Esophagus squamous epithelium (tissue), 5 donors: ENCODE data around the gene INHA. TPM values are rescaled to one million over a fixed set of nuclear protein-coding genes. Genes with fewer than 3 reads are reported as not detected.
A peak's percentile ranks its signal among the peaks of the same experiment; 100 is the strongest.

ENCODE experiments used
- DNase-seq: peaks from one replicate; lab custom pipeline; 2025; lab: John Stamatoyannopoulos, UW
- H3K27ac ChIP-seq, 4 donors: fragments of 200-600 bp; sonication (generic); one replicate each; pipeline ENCODE4 v1.5.1; 2016 to 2019; ENCODE audit warnings: mild to moderate bottlenecking in 1 of 4
- H3K27me3 ChIP-seq, 4 donors: fragments of 200-600 bp; sonication (generic); 1 replicate in 3 of 4; 2 replicates in 1 of 4; pipeline versions ENCODE4 v1.5.1 to v1.6.0; 2017 to 2021; ENCODE audit warnings: antibody characterized with exemption in 1 of 4
- H3K36me3 ChIP-seq, 3 donors: fragments of 200-600 bp; sonication (generic); one replicate each; pipeline ENCODE4 v1.5.1; 2016 to 2019
- H3K4me1 ChIP-seq, 3 donors: fragments of 200-600 bp; sonication (generic); one replicate each; pipeline ENCODE4 v1.5.1; 2017 to 2019
- H3K4me3 ChIP-seq, 4 donors: fragments of 200-600 bp; sonication (generic); 1 replicate in 3 of 4; 2 replicates in 1 of 4; pipeline ENCODE4 v1.5.1; 2016 to 2019; ENCODE audit warnings: mild to moderate bottlenecking in 2 of 4, moderate library complexity in 1 of 4
- H3K9me3 ChIP-seq, 3 donors: fragments of 200-600 bp; sonication (generic); one replicate each; pipeline ENCODE4 v1.5.1; 2016 to 2019
- POLR2A ChIP-seq, 4 donors: fragments of 450-650 bp; IDR thresholded peaks; one replicate each; pipeline ENCODE4 v1.6.1; 2017; ENCODE audit warnings: antibody characterized with exemption in 4 of 4, mild to moderate bottlenecking in 4 of 4, moderate library complexity in 3 of 4
- WGBS, 2 donors: methylation state at CpG; one replicate each; pipeline ENCODE4 v1.1.5; 2018; 5-methylcytosine and 5-hydroxymethylcytosine counted together
- intact Hi-C: fragments of 100-400 bp; cut with DNase I; formaldehyde crosslinking; loops from one replicate; pipeline ENCODE4 v1.15.0; 2022
- total RNA-seq, 4 donors: library from RNA; depleted of rRNA; stranded (reverse); fragments of >200 nt; gene quantifications; one replicate each; pipeline ENCODE4 v1.1.0, GENCODE V29; 2016
- TF ChIP-seq, protein P1 (sequence below), 6 experiments: fragments of 450-650 bp in 4 of 6; fragments of 200-600 bp in 2 of 6; sonication (generic) in 2 of 6; IDR thresholded peaks; one replicate each; pipeline ENCODE4 v1.5.1; 2016 to 2019; ENCODE audit warnings: antibody characterized with exemption in 6 of 6, mild to moderate bottlenecking in 4 of 6, moderate library complexity in 4 of 6
- donor health status: DM: yes; HTN: yes; CAD: no.

The INHA gene, protein sequence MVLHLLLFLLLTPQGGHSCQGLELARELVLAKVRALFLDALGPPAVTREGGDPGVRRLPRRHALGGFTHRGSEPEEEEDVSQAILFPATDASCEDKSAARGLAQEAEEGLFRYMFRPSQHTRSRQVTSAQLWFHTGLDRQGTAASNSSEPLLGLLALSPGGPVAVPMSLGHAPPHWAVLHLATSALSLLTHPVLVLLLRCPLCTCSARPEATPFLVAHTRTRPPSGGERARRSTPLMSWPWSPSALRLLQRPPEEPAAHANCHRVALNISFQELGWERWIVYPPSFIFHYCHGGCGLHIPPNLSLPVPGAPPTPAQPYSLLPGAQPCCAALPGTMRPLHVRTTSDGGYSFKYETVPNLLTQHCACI
- not detected for total RNA-seq

DNA sequence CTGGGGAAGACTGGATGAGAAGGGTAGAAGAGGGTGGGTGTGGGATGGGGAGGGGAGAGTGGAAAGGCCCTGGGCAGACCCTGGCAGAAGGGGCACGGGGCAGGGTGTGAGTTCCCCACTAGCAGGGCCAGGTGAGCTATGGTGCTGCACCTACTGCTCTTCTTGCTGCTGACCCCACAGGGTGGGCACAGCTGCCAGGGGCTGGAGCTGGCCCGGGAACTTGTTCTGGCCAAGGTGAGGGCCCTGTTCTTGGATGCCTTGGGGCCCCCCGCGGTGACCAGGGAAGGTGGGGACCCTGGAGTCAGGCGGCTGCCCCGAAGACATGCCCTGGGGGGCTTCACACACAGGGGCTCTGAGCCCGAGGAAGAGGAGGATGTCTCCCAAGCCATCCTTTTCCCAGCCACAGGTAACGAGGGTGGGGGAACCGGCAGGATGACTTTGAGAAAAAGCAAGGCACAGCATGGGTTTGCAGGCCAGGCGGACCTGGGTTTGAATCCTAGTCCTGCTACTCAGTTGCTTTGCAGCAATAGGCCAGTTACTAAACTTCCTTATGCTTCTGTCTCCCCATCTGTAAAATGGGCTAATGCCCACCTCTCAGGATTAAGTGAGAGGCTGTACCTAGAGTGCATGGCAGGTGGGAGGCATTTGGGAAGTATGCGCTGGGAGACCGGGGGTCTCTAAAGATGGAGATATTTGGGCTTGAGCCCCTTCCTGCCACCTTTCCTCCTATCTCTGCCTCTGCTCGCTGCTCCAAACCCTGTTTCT, at the start of gene INHA:
Gene INHA, plus strand, starts transcription at position 74 of the 765 bp plus-strand sequence. Its CDS starts 65 bp downstream, at position 139.
- TF ChIP-seq, protein P1, sequence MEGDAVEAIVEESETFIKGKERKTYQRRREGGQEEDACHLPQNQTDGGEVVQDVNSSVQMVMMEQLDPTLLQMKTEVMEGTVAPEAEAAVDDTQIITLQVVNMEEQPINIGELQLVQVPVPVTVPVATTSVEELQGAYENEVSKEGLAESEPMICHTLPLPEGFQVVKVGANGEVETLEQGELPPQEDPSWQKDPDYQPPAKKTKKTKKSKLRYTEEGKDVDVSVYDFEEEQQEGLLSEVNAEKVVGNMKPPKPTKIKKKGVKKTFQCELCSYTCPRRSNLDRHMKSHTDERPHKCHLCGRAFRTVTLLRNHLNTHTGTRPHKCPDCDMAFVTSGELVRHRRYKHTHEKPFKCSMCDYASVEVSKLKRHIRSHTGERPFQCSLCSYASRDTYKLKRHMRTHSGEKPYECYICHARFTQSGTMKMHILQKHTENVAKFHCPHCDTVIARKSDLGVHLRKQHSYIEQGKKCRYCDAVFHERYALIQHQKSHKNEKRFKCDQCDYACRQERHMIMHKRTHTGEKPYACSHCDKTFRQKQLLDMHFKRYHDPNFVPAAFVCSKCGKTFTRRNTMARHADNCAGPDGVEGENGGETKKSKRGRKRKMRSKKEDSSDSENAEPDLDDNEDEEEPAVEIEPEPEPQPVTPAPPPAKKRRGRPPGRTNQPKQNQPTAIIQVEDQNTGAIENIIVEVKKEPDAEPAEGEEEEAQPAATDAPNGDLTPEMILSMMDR (IDR thresholded peaks at IDR 0.05) = no peak
- TF ChIP-seq POLR2A (IDR thresholded peaks at IDR 0.05) = no peak
- Histone ChIP-seq H3K27ac (peak within 1 kb of the TSS; percentile 70 to 89 (median 80)), H3K4me1 (peaks cover 8 to 29% (median 9%) of the 10 kb centered on the region in 3 donors), H3K36me3 (peaks cover 0 to 7% (median 0%) of the 10 kb centered on the region in 3 donors), H3K27me3 (peaks cover 0 to 54% (median 0%) of the 10 kb centered on the region in 4 donors), H3K4me3 (peak within 1 kb of the TSS; percentile 54 to 79 (median 72)), H3K9me3 (no peaks in the 10 kb centered on the region)
- DNase-seq = no peak
- WGBS, 2 donors = 74 to 83% methylated on average over 9 to 10 of the region's 13 CpGs
- intact Hi-C loops = no loop called here

DNA sequence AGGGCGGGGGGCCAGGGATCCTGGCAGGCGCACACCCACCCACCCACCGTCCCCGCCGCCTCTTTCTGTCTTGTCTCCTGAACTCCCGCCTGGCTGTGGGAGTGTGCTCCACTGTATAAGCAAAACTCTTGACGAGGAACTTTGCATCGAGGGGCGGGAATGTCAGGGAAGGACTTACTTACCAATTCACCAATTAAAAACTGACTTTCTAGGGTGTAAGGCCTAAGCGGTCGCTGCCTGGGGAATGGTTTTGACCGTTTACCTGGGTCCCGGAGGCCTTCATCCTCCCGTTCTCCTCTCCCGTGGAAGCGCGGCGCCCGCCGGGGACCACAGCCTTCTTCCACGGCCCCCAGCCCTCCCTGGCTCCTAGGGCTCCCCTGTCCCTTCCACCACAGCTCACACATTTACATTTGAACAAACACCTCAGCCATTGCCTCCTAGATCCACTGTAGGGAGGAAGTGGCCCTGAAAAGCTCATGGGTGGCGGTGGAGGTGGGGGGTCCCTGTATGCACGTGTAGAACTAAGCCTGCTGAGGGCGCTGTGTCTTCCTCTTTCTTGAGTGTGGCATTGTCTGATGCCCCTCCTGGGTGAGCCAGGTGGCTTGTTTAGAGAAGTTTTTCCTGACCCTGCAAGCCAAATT, 49.0 kb upstream of the INHA start:
- Histone ChIP-seq H3K9me3 (no peaks in the 10 kb centered on the region), H3K27ac (peak overlapping the region in 2 of 4 donors; percentile 45 to 58), H3K27me3 (peaks cover 5 to 100% (median 7%) of the 10 kb centered on the region in 4 donors), H3K4me1 (peaks cover 17 to 30% (median 21%) of the 10 kb centered on the region in 3 donors), H3K4me3 (peak overlapping the region in 3 of 4 donors; percentile 5 to 55 (median 33)), H3K36me3 (no peaks in the 10 kb centered on the region)
- TF ChIP-seq POLR2A (IDR thresholded peaks at IDR 0.05) = no peak
- intact Hi-C loops = loop anchor here (5.0 kb wide), 1 partner anchor 46 kb away; no protein-coding TSS in a partner anchor
- 47 to 54% methylated on average over 9 to 15 of the region's 24 CpGs for WGBS, 2 donors
- no peak for DNase-seq

DNA sequence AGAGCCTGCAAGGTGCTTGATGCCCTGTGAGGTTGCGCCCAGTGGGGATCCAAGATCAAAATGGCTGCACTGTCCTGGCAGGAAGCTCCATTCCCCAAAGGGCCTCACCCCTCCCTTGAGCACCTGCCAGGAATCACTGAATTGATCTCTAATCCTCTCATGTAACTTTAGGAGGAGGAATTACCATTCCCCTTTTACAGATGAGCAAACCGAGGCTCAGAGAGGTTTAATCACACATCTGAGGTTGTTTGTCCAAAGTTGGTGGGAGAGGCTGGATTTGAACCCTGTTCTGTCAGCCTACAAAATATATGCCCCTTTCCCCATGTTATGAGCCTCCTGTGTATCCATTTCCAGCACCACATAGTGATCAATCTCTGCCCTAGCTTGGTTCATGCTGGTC, 47.3 kb upstream of the INHA start:
- peaks cover 17 to 33% (median 21%) of the 10 kb centered on the region in 3 donors for H3K4me1 ChIP-seq
- H3K27ac ChIP-seq = no peak overlapping the region
- DNase-seq = no peak
- H3K9me3 ChIP-seq = no peaks in the 10 kb centered on the region
- 65 to 86% methylated on average over 2 of the region's 2 CpGs for WGBS, 2 donors
- no peaks in the 10 kb centered on the region for H3K36me3 ChIP-seq
- TF ChIP-seq, protein P1 (IDR thresholded peaks at IDR 0.05) = no peak
- no peak for TF ChIP-seq POLR2A (IDR thresholded peaks at IDR 0.05)
- no peak overlapping the region for H3K4me3 ChIP-seq
- H3K27me3 ChIP-seq = peaks cover 5 to 100% (median 8%) of the 10 kb centered on the region in 4 donors
- intact Hi-C loops = loop anchor here (5.0 kb wide), 1 partner anchor 48 kb away; no protein-coding TSS in a partner anchor

DNA sequence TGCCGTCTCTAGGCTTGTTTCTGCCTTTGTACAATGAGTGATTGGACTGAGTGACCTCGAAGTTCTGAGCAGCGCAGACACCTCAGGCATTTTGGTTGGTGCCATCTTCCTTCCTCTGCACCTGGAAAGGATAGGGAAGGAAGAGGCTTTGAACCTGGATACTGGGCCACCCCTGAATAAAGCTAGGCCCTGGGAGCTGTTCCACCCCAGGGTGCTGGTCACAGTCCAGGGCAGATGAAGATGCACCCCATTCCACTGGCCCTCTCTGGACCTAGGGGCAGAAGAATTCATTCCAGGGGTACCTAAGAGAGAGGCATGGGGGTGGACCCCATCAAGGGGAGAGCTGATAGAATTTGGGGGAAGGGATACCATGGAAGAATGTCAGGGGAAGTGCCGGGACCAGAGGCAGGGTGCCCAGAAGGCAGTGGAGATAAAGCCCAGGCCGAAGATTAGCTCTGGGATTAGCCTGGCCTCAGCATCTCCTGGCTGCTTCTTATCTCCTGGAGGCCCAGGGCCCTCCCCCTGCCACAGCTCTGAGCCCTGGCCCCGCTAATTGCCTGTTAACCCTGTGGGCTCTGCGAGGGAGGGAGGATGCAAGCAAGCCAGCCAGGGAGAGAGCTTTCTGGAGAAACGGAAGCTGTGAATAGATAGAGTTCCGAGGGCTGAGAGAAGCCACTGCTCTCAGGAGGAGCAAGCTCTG, 46.4 kb upstream of the INHA start:
- Histone ChIP-seq H3K4me1 (peaks cover 17 to 36% (median 21%) of the 10 kb centered on the region in 3 donors), H3K36me3 (no peaks in the 10 kb centered on the region), H3K27ac (no peak overlapping the region), H3K9me3 (no peaks in the 10 kb centered on the region), H3K4me3 (no peak overlapping the region), H3K27me3 (peaks cover 5 to 100% (median 9%) of the 10 kb centered on the region in 4 donors)
- 45 to 65% methylated on average over 5 to 6 of the region's 9 CpGs for WGBS, 2 donors
- TF ChIP-seq, protein P1 (IDR thresholded peaks at IDR 0.05) = no peak
- no peak for TF ChIP-seq POLR2A (IDR thresholded peaks at IDR 0.05)
- intact Hi-C loops = no loop called here
- no peak for DNase-seq
